HUES6 (cell line): ENCODE data around the gene AATK.

ENCODE experiments used
- H3K27ac ChIP-seq: 2 replicates; pipeline ENCODE4 v1.7.0; 2013; ENCODE audit warnings: low read depth, mild to moderate bottlenecking, low read length, inconsistent platforms
- H3K27me3 ChIP-seq: 2 replicates; pipeline ENCODE4 v1.6.1; 2013; ENCODE audit warnings: low read length; ENCODE audit not compliant: control insufficient read depth, insufficient read depth
- H3K36me3 ChIP-seq: 2 replicates; pipeline ENCODE4 v1.6.1; 2013; ENCODE audit warnings: low read length; ENCODE audit not compliant: control insufficient read depth, insufficient read depth
- H3K4me1 ChIP-seq: 2 replicates; pipeline ENCODE4 v1.6.1; 2013; ENCODE audit warnings: low read length; ENCODE audit not compliant: control insufficient read depth, insufficient read depth
- H3K4me3 ChIP-seq: 2 replicates; pipeline ENCODE4 v1.5.1; 2013; ENCODE audit warnings: low read depth, low read length
- H3K9ac ChIP-seq: one replicate; pipeline ENCODE4 v1.6.1; 2013; ENCODE audit warnings: mild to moderate bottlenecking, low read length
- H3K9me3 ChIP-seq: 2 replicates; pipeline ENCODE4 v1.6.1; 2013; ENCODE audit warnings: low read depth, low read length; ENCODE audit not compliant: control insufficient read depth, insufficient read depth

AATK gene

GRCh38 chr17:81123052-81124048 lies 42.7 kb downstream of the AATK start:
- no peaks in the 10 kb centered on the region for H3K27me3 ChIP-seq
- peaks cover 5% of the 10 kb centered on the region; the same call in 1 of the 2 replicates for H3K4me1 ChIP-seq
- no peaks in the 10 kb centered on the region for H3K36me3 ChIP-seq
- H3K27ac ChIP-seq = no peak overlapping the region
- H3K9me3 ChIP-seq = no peaks in the 10 kb centered on the region
- no peak overlapping the region for H3K4me3 ChIP-seq
- no peak overlapping the region for H3K9ac ChIP-seq

DNA sequence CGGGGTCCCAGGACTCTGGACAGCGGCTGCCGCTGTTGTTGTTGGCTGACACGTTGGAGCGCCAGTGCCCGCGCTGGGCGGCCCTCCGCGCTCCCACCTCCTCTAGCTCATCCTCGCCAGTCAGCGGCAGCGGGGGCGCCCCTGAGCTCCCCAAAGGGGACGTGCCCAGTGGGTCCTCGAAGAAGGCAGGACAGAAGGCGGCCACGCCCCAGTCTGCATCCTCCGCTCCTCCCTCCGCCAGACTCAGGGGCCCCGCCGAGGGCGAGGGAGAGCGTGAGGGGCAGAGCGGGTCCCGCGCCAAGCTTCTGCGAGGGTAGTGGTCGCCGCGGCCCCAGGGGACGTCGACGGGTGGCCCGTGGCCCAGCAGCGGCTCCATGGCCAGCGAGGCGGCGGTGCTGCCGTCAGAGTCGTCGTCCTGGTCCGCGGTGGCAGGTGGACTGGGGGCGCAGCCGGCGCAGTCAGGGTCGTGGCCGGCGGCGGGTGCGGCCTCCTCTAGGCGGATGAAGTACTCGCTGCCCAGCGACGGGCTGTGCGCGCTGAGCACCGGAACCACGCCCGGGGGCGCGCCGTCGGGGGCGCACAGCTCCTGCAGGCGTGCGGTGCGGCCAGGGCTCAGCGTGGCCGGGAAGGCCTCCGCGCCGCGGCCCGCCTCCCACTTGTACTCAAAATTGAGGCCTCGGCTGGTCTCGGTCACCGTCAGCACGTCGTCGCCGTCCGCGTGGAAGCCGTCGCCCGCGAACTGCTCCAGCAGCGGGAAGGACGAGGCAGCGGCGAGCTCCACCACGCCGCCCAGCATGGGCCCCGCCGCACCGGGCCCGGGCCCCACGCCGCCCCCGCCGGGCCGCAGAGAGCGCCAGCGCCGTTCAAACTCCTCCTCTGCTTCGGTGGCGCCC lies 43.9 kb downstream of the AATK start:
- Histone ChIP-seq H3K27me3 (no peaks in the 10 kb centered on the region), H3K9me3 (no peaks in the 10 kb centered on the region), H3K27ac (no peak overlapping the region), H3K36me3 (no peaks in the 10 kb centered on the region), H3K9ac (no peak overlapping the region), H3K4me3 (no peak overlapping the region), H3K4me1 (peaks cover 5% of the 10 kb centered on the region; the same call in 1 of the 2 replicates)

DNA sequence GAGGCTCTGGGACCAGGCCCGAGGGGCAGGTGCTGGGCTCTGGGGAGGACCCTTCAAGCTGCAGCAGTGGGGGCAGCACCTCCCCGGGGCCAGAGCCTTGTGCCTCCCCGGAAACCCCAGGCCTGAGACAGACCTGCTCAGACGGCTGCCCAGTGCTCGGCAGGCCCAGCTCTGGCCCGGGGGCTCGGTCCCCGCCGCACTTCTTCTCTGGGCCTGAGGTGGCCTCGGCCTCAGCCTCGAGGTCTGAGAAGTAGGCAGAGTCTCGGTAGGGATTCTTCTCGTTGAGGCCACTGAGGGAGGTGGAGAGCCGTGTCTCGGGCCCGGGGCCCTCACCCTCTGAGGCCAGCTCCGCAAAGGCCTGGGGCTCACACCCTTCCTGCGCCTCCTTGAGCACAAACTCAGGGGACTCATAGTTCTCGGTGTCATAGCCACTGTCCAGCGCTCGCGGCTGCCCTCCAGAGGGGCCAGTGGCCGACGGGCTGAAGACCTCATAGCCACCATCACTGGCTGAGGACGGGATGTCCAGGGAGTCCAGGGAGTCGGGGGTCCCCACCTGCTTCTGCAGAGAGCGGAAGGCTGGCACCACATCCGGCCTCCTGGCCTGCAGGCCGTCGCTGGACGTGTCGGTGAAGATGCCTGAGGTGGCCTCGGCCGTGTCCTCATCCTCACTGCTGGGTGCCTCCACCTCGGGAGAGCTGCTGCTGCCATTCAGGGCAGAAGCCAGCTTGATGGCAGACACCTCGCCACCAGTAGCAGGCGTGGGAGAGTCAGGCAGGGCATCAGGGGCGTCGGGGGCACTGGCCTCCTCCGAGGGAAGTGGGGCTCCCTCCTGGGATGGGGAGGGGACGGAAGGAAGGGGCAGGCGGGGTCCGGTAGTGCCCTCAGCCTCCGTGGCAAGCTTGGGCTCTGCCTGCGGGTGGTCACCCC lies 45.1 kb downstream of the AATK start:
- Histone ChIP-seq H3K9me3 (no peaks in the 10 kb centered on the region), H3K27ac (peak overlapping the region; percentile 55), H3K36me3 (no peaks in the 10 kb centered on the region), H3K4me1 (no peaks in the 10 kb centered on the region; the same call in 1 of the 2 replicates), H3K4me3 (no peak overlapping the region), H3K9ac (no peak overlapping the region), H3K27me3 (no peaks in the 10 kb centered on the region)

DNA sequence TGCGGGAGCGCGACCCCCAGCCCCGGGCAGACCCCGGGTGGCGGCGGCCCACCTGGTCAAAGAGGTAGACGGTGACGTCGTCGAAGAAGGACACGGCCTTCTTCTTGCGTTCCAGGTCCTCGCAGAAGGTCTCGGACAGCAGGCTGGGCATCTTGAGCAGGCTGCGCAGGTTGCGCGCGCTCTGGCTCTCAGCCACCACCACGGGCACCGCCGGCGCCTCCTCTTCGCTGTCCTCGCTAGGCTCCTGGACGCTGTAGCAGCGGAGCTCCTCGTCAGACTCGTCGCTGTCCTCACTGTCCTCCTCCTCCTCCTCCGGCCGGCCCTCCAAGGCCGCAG lies 45.9 kb downstream of the AATK start:
- no peak overlapping the region; the same call in 1 of the 2 replicates for H3K4me3 ChIP-seq
- H3K4me1 ChIP-seq = no peaks in the 10 kb centered on the region; the same call in 1 of the 2 replicates
- H3K9ac ChIP-seq = no peak overlapping the region
- no peaks in the 10 kb centered on the region for H3K9me3 ChIP-seq
- H3K36me3 ChIP-seq = no peaks in the 10 kb centered on the region
- H3K27ac ChIP-seq = peak overlapping the region; percentile 55; the same call in 1 of the 2 replicates
- no peaks in the 10 kb centered on the region for H3K27me3 ChIP-seq

- Histone ChIP-seq H3K9me3 (no peaks in the 10 kb centered on the region), H3K4me3 (peak overlapping the region; percentile 67), H3K27ac (no peak overlapping the region), H3K27me3 (no peaks in the 10 kb centered on the region), H3K4me1 (no peaks in the 10 kb centered on the region; the same call in 1 of the 2 replicates), H3K36me3 (no peaks in the 10 kb centered on the region), H3K9ac (no peak overlapping the region)
Measured at GRCh38 chr17:81119223-81120148, 46.5 kb downstream of the AATK start.

- Histone ChIP-seq H3K27me3 (no peaks in the 10 kb centered on the region), H3K4me1 (no peaks in the 10 kb centered on the region; the same call in 1 of the 2 replicates), H3K36me3 (no peaks in the 10 kb centered on the region), H3K4me3 (peak overlapping the region; percentile 67), H3K9ac (no peak overlapping the region), H3K27ac (no peak overlapping the region), H3K9me3 (no peaks in the 10 kb centered on the region)
Measured at GRCh38 chr17:81118308-81119221, 47.5 kb downstream of the AATK start.

DNA sequence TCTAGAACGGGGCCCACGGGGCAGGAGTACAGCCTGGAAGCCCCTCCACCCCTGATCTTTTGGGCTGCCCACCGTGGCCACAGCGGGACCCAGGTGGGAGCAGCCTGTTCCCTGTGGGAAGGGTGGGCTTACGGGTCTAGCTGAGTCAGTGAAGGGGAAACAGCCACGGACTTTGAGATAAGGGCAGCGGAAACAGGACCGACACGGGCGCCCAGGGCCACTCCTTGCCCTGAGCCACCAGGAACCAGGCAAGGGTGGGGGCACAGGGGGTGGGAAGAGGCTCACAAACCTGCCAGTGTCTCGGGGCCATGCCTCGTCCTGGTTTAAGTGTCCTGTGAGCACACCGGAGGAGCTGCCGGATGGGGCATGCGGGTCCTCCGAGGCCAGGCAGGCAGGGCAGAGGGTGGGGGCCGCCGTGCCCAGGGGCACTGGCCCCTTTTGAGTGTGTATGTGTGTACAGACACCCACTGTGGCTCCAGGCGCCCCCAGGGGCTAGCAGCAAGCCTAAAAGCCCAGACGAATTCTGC lies 48.3 kb downstream of the AATK start:
- Histone ChIP-seq H3K36me3 (no peaks in the 10 kb centered on the region), H3K9me3 (no peaks in the 10 kb centered on the region), H3K9ac (no peak overlapping the region), H3K4me3 (no peak overlapping the region), H3K27ac (no peak overlapping the region), H3K27me3 (no peaks in the 10 kb centered on the region), H3K4me1 (no peaks in the 10 kb centered on the region; the same call in 1 of the 2 replicates)

DNA sequence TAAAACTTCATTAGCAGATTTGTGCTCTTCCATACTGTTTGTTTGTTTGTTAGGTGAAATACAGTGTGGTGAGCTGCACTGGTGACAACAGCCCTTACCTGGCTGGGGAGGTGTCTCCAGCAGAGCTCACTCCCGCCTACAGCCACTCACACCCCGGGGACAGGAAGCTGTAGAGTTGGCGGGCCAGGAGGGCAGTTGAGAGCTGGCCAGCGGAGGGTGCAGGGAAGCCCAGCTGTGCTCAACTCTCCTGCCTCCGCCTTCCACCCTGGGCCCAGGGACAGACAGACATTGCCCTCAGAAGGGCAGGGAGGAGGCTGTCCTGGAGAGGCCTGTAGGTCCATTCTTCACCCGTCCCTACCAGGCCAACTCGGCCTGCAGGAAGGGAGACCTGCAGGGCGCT lies 49.3 kb downstream of the AATK start:
- Histone ChIP-seq H3K4me1 (no peaks in the 10 kb centered on the region; the same call in 1 of the 2 replicates), H3K4me3 (no peak overlapping the region), H3K9ac (no peak overlapping the region), H3K27ac (no peak overlapping the region), H3K9me3 (no peaks in the 10 kb centered on the region), H3K36me3 (no peaks in the 10 kb centered on the region), H3K27me3 (no peaks in the 10 kb centered on the region)
